Cardiac septum (tissue), 1 donor: Measurements from ENCODE around the gene CPZ. TPM values are rescaled to one million over a fixed set of nuclear protein-coding genes. Genes with fewer than 3 reads are reported as not detected.

Experiments
- DNase-seq: peaks from one replicate; pipeline ENCODE4 v3.0.0-alpha.2; 2020; ENCODE audit warnings: low spot score
- intact Hi-C: fragments of 100-400 bp; cut with DNase I; formaldehyde crosslinking; loops from one replicate; pipeline ENCODE4 v1.14.0; 2022
- long read RNA-seq: library from polyadenylated mRNA; unstranded; transcript quantifications from one replicate; pipeline ENCODE4 v2.0.0, GENCODE V29; 2021
- total RNA-seq: library from RNA; stranded (reverse); fragmentation: NEBNext Ultra II Directional; extraction: Animal tissue kit (Norgen Biotek cat#: 25700); gene quantifications from one replicate; pipeline ENCODE4 v1.2.1, GENCODE V29; 2021
- donor health status: DM: no; HTN: no; CAD: no.

The CPZ gene
- 0.30 TPM for total RNA-seq
- long read RNA-seq: 0 reads

- intact Hi-C loops: loop anchor here (1.0 to 5.0 kb wide), 2 partner anchors 123 to 350 kb away; no protein-coding TSS in a partner anchor
- DNase-seq: no peak
These were observed at the start of gene CPZ for GRCh38 chr4:8592366-8593263. TSS of gene CPZ (plus strand) at chr4:8592765. CDS start at chr4:8592834, 69 bp downstream.

GRCh38 chr4:8542776-8543525, 49.6 kb upstream of the CPZ start:
- DNase-seq: peak; percentile 70
- intact Hi-C loops: no loop called here

GRCh38 chr4:8543623-8544022, 48.9 kb upstream of the CPZ start:
- intact Hi-C loops: no loop called here
- no peak for DNase-seq

- intact Hi-C loops: no loop called here
- DNase-seq: peak; percentile 38
These were observed 48.3 kb upstream of the CPZ start for GRCh38 chr4:8544282-8544681.

GRCh38 chr4:8544741-8545438, 47.7 kb upstream of the CPZ start:
- DNase-seq: peak; percentile 69

GRCh38 chr4:8545439-8545765, 47.2 kb upstream of the CPZ start:
- intact Hi-C loops: no loop called here
- DNase-seq: peak; percentile 71

More at GRCh38 chr4:8544741-8545438, 47.7 kb upstream of the CPZ start:
- intact Hi-C loops: no loop called here

- DNase-seq: no peak
- intact Hi-C loops: no loop called here
These were observed 45.8 kb upstream of the CPZ start for GRCh38 chr4:8546766-8547107.

- intact Hi-C loops: no loop called here
- peak; percentile 65 for DNase-seq
These were observed 45.3 kb upstream of the CPZ start for GRCh38 chr4:8547108-8547911.

- peak; percentile 64 for DNase-seq
- intact Hi-C loops: no loop called here
These were observed 44.4 kb upstream of the CPZ start for GRCh38 chr4:8547912-8548730.

GRCh38 chr4:8548731-8549351, 43.7 kb upstream of the CPZ start:
- DNase-seq: peak; percentile 58

GRCh38 chr4:8549352-8549931, 43.1 kb upstream of the CPZ start:
- intact Hi-C loops: no loop called here
- DNase-seq: peak; percentile 54

More at GRCh38 chr4:8548731-8549351, 43.7 kb upstream of the CPZ start:
- intact Hi-C loops: no loop called here

GRCh38 chr4:8550691-8551090, 41.9 kb upstream of the CPZ start:
- intact Hi-C loops: no loop called here

GRCh38 chr4:8552024-8552423, 40.5 kb upstream of the CPZ start:
- peak; percentile 55 for DNase-seq
- intact Hi-C loops: no loop called here

More at GRCh38 chr4:8550691-8551090, 41.9 kb upstream of the CPZ start:
- peak; percentile 66 for DNase-seq

- intact Hi-C loops: no loop called here
- DNase-seq: peak; percentile 46
These were observed 39.9 kb upstream of the CPZ start for GRCh38 chr4:8552581-8553205.

GRCh38 chr4:8553216-8553615, 39.3 kb upstream of the CPZ start:
- peak; percentile 65 for DNase-seq
- intact Hi-C loops: no loop called here

GRCh38 chr4:8553991-8554405, 38.6 kb upstream of the CPZ start:
- intact Hi-C loops: no loop called here
- DNase-seq: peak; percentile 65

- peak; percentile 66 for DNase-seq
- intact Hi-C loops: no loop called here
These were observed 37.9 kb upstream of the CPZ start for GRCh38 chr4:8554555-8555100.
